ENCODE measurements around the gene OR8S1.
"Not testable (repeated sequence)": the region's sequence is repeated elsewhere in the genome, so short reads cannot be mapped to it uniquely, and the experiment has no call there.

Gene OR8S1, protein sequence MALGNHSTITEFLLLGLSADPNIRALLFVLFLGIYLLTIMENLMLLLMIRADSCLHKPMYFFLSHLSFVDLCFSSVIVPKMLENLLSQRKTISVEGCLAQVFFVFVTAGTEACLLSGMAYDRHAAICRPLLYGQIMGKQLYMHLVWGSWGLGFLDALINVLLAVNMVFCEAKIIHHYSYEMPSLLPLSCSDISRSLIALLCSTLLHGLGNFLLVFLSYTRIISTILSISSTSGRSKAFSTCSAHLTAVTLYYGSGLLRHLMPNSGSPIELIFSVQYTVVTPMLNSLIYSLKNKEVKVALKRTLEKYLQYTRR

DNA sequence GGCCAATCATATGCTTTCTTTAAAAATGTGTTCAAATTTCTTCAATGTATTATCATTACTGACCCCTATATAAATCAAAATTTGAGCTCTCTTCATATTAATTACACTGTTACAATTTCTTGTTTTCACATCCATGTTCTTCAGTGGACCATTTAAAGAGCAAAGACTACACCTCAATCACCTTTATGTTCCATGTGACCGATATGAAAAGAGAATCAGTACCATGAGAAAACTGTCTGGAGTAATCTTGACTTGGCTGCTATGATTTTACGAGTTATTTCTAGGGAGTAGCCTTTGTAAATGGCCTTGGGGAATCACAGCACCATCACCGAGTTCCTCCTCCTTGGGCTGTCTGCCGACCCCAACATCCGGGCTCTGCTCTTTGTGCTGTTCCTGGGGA is at the start of gene OR8S1:
OR8S1 (plus strand) TSS at position 301 of the 400 bp plus-strand sequence; CDS start at position 301, 0 bp downstream.
- DNase-seq (ENCODE audit: low spot score), result no peak

DNA sequence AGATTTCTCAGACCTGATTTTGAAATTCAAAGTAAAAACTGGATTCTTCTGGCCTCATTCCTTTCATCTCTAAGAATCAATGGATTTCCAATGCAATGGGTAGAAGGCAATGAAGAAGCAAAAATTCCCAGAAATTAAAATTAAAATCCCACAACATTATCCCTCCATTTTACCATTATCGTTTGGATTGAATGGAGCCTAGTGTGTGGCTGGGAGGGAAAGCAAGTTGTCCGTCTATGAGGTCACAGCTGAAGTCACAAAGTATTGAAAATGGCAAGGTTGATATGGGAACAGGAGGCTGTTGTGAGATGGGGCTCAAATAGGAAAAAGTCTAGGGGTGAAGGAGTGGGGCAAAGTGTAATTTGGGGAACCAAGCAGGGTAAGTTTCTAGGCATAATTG is 43.2 kb upstream of the OR8S1 start, which contains the start of gene C12orf54:
C12orf54 (plus strand) TSS at position 301 of the 400 bp plus-strand sequence. CDS start 799 bp downstream, outside the sequence.
- no peak for DNase-seq (ENCODE audit: low spot score)

DNA sequence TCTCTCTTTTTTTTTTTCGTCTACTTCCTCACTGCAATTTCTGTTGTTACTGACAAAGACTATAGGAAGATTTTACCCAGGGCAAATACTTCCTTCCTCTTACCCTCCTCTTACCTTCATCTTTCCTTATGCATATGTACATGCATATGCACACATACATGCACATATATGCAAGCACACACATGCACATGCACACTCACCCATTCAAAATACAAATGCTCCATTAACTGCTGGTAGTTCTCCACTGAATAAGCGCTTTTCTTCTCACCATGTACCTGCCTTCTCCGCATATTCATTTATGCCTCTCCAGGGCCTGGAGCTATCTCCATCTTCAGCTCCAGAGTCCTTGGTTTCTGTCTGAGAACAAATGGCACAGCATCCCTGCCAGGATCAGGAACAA is 42.5 kb upstream of the OR8S1 start:
- DNase-seq (ENCODE audit: low spot score), result no peak

DNA sequence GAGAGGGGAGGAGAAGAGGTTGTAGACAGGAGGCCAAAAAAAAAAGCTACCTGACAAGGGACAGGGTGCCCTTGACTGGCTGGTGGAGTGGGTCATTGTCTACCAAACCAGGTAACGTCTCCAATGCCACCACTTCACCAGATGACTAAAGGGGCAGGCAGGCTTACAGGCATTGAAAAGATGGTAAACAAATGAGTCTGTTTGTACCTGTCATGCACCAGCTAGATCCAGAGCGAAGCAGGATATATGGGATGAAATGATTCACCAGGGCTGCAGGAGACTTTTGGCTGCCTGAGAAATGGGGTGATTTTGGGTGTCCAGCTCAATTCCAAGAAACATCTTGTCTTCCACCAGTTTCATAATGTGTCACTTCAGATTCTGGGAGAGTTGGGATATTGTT is 39.2 kb upstream of the OR8S1 start:
- no peak for DNase-seq (ENCODE audit: low spot score)

DNA sequence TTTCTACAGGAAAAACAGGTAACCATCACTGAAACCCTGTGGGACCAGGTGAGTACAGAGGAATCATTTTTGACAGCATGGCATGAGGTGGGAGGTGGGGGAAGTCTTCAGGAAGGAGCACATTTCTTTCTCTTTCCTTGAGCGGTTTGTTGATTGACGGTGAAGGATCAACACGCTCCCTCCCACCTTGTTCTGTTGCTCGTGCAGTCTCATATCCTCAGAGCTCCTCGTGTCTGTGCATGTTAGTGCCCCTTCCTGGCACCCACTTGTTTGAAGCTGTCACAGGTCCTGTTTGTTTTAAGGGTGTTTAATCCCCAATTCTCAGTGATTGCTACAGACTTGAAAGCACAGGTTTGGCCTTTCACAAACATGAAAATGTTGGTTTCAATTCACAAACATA is 38.8 kb upstream of the OR8S1 start:
- DNase-seq (ENCODE audit: low spot score), result no peak

DNA sequence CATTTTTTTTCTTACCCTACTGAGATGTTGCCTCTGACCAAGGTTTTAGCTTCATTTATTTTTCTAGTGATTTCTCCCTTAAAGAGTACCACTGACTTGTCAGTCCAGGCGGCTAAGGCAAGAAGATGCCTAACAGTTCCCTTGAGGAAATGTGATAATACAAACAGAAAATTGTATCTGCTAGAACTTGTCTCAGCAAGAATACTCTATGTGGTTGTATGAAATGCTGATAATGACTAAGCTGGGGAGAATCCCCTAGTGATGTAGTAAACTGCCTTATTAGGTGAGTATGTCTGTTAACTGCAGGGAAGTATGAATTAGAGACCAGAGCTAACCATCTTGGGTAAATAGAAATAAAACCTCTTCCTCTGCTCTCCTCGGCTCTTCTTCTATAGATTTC is 36.4 kb upstream of the OR8S1 start:
- DNase-seq (ENCODE audit: low spot score), result no peak

DNA sequence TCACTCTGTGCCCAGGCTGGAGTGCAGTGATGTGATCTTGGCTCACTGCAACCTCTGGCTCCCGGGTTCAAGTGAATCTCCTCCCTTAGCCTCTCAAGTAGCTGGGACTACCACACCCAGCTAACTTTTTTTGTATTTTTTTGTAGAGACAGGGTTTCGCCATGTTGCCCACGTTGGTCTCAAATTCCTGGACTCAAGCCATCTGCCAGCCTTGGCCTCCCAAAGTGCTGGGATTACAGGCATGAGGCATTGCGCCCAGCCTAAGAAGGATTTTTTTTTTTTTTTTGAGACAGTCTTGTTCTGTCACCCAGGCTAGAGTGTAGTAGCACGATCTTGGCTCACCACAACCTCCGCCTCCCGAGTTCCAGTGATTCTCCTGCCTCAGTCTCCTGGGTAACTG is 36.0 kb upstream of the OR8S1 start:
- DNase-seq (ENCODE audit: low spot score), result not testable (repeated sequence)

DNA sequence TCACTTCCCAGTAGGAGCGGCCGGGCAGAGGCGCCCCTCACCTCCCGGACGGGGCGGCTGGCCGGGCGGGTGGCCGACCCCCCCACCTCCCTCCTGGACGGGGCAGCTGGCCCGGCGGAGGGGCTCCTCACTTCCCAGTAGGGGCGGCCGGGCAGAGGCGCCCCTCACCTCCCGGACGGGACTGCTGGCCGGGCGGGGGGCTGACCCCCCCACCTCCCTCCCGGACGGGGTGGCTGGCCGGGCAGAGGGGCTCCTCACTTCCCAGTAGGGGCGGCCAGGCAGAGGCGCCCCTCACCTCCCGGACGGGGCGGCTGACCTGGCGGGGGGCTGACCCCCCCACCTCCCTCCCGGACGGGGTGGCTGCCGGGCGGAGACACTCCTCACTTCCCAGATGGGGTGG is 25.2 kb upstream of the OR8S1 start:
- DNase-seq (ENCODE audit: low spot score), result not testable (repeated sequence)

DNA sequence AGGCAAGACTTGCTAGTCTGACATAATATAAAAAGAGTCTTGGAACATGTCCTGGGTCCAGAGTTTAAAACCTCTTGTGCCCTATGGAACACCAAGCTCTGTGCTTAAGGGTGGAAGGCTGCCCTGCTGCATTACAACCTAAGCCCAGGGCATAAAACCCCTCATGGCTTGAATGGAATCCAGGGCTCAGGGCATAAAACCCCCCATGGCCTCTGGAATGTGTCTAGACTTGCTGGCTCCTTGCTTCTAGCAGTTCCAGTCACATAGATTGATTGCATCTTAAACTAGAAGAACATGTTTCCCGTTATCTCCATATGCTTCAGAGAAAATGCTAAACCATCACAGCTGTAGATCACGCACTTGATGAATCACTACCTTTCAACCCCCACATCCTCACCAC is 18.6 kb upstream of the OR8S1 start:
- DNase-seq (ENCODE audit: low spot score), result not testable (repeated sequence)

DNA sequence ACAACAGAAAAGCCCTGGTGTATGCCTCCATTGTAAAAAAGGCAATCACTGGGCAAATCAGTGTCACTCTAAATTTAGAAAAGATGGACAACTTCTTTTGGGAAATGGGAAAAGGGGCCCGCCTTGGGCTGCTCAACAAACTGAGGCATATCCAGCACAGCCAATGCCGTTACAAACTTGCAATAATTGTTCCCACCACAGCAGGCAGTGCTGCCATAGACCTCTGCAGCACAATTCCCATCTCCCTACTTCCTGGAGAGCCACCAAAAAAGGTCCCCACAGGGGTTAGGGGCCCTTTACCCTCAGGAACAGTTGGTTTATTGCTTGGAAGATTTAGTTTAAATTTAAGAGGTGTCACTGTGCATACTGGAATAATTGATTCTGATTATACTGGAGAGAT is 16.4 kb upstream of the OR8S1 start:
- DNase-seq (ENCODE audit: low spot score), result no peak

DNA sequence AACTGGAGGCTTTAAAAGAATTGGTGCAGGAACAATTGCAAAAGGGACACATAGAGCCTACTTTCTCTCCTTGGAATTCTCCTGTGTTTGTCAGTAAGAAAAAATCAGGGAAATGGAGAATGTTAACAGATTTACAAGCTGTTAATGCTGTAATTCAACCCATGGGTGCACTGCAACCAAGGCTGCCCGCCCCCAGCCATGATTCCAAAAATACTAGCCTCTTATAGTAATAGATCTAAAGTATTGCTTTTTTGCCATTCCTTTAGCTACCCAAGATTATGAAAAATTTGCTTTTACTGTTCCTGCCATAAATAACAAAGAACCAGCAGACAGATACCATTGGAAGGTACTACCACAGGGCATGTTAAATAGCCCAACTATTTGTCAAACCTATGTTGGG is 15.3 kb upstream of the OR8S1 start:
- no peak for DNase-seq (ENCODE audit: low spot score)

DNA sequence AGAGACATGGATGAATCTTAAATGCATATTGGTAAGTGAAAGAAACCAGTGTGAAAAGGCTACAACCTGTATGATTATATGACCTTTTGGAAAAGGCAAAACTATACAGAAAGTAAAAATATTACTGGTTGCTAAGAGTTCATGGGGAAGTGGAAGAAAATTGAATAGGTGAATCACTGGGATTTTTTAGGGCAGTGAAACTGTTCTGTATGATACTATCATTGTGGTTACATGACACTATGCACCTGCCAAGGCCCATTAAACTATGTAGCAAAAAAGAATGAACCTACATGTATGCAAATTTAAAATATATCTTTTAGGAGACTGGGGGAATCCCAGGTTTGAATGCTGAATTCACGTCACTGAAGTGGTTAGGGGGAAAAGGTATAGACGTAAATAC is 12.6 kb upstream of the OR8S1 start:
- DNase-seq (ENCODE audit: low spot score), result no peak

DNA sequence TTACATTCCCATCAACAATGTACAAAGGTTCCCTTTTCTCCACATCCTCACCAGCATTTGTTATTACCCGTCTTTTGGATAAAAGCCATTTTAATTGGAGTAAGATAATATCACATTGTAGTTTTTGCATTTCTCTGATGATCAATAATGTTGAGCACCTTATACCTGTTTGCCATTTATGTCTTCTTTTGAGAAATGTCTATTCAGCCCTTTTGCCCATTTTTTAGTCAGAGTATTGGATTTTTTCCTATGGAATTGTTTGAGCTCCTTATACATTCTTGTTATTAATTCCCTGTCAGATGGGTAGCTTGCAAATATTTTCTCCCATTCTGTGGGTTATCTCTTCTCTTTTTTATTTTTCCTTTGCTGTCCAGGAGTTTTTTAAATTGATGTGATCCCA is 10.7 kb upstream of the OR8S1 start:
- no peak for DNase-seq (ENCODE audit: low spot score)

DNA sequence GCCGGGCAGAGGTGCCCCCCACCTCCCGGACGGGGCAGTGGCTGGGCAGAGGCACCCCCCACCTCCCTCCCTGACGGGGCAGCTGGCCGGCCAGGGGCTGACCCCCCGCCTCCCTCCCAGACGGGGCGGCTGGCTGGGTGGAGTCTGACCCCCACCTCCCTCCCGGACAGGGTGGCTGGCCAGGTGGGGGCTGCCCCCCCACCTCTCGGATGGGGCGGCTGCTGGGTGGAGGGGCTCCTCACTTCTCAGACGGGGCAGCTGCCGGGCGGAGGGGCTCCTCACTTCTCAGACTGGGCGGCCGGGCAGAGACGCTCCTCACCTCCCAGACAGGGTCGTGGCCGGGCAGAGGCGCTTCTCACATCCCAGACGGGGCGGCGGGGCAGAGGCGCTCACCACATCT is 5.1 kb upstream of the OR8S1 start:
- not testable (repeated sequence) for DNase-seq (ENCODE audit: low spot score)

DNA sequence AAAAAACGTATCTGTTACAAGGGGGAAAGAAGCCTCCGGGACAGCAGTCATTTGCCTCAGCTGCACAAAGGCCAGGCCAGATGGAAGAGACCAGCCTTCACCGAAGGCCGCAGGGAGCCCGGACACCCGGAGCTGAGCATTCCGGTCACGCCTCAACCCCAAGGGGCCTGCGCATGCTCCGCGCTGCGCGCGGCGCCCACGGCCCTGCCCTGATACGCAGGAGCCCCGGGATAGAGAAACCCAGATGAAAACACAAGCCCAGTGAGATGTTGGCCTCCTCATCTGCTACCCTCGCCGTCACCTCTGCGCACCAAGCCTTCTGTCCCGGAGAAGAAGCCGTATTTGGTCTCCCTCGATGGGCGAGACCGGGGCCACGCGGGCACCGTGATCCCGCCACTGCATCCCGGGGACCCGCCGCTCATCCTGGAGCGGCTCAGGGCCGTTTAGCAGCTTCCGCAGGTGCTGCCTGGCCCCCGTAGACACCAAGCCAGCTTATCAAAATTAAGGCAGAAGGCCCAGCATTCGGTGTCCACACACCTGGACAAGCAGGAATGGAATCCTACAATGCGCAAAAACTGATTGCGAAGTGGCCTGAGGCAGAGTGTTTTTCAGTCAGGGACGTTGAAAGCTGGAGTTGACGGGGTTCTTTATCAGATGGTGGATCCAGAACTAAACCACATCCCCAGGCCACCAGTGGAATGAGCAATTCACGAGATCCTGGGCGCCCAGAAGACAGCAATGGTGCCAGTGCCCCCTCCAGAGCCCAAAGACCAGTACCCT is 2.6 kb downstream of the OR8S1 start:
- DNase-seq (ENCODE audit: low spot score), result no peak

DNA sequence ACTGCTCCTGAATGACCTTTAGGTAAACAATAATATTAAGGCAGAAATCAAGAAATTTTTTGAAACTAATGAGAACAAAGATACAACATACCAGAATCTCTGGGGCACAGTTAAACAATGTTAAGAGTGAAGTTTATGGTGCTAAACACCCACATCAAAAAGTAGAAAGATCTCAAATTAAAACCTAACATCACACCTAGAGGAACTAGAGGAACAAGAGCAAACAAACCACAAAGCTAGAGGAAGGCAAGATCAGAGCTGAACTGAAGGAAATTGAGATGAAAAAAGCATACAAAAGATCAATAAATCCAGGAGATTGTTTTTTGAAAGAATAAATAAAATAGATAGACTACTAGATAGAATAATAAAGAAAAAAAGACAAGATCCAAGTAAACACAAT is 7.2 kb downstream of the OR8S1 start:
- DNase-seq (ENCODE audit: low spot score), result no peak

DNA sequence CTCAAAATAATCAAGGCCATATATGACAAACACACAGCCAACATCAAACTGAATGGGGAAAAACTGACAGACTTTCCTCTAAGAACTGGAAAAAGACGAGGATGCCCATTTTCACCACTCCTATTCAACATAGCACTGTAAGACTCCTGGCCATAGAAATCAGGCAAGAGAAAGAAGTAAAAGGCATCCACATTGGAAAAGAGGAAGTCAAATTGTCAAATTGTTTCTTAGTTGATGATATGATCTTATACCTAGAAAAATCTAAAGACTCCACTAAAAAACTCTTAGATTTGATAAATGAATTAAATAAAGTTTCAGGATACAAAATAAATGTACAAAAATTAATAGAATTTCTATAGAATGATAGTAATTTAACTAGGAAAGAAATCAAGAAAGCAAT is 11.2 kb downstream of the OR8S1 start:
- no peak for DNase-seq (ENCODE audit: low spot score)

DNA sequence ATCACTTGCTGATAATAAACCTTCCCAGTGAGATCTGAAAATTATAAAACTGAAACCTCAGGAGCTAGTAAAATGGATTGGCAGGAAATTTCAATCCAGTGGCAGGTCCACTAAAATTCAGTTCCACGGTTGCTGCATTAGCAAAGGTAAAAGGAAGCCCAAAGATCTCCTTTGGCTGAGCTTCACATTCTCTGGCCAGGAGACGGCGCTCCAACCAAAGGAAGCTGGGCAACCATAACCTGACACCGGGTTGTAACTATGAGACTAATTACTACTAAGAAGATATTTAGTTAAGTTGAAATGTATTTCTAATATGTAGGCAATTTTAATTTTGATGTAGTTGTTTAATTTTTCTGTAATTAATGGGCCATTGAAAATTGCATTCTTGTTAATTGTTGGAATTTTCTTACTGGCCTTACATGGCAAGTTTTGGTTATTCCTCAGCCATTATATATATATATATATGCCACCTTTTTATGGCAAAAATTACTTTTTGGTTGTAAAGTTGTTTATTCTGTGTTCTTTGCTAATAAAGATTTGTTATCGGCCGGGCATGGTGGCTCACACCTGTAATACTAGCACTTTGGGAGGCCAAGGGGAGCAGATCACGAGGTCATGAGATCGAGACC is 17.0 kb downstream of the OR8S1 start:
- DNase-seq (ENCODE audit: low spot score), result peak; percentile 53

DNA sequence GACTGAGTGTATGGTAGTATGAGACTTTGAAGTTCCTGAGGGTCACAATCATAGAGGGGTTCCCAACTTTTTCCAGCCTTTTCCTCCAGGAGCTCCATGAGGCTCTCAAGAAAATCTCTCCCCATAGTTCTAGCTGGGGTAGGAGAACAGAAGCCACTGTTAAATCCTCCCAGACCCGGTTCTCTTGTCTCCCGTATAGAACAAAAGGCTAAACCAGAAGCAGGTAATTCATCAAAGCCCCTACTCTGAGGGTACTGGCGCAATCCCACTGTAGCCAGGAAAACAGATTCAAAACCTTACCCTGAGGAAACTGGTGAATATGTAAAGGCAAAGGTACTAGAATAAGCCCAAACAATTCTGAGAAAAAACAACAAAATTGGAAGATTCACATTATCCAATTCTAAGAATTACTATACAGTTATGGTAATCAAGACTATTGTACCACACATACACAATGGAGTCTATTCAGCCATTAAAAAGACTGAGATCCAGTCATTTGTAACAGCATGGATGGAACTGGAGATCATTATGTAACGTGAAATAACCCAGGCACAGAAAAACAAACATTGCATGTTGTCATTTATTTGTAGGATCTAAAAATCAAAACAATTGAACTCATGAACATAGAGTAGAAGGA is 20.5 kb downstream of the OR8S1 start:
- no peak for DNase-seq (ENCODE audit: low spot score)

DNA sequence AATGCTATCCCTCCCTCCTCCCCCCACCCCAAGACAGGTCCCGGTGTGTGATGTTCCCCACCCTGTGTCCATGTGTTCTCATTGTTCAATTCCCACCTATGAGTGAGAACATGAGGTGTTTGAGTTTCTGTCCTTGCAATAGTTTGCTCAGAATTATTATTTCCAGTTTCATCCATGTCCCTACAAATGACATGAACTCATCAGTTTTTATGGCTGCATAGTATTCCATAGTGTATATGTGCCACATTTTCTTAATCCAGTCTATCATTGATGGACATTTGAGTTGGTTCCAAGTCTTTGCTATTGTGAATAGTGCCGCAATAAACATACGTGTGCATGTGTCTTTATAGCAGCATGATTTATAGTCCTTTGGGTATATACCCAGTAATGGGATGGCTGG is 21.6 kb downstream of the OR8S1 start:
- DNase-seq (ENCODE audit: low spot score), result not testable (repeated sequence)

DNA sequence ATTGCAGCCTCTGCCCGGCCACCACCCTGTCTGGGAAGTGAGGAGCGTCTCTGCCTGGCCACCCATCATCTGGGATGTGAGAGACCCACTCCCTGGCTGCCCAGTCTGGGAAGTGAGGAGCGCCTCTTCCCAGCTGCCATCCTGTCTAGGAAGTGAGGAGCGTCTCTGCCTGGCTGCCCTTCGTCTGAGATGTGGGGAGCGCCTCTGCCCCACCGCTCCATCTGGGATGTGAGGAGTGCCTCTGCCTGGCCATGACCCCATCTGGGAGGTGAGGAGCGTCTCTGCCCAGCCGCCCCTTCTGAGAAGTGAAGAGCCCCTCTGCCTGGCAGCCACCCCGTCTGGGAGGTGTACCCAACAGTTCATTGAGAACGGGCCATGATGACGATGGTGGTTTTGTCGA is 26.2 kb downstream of the OR8S1 start:
- DNase-seq (ENCODE audit: low spot score), result not testable (repeated sequence)

DNA sequence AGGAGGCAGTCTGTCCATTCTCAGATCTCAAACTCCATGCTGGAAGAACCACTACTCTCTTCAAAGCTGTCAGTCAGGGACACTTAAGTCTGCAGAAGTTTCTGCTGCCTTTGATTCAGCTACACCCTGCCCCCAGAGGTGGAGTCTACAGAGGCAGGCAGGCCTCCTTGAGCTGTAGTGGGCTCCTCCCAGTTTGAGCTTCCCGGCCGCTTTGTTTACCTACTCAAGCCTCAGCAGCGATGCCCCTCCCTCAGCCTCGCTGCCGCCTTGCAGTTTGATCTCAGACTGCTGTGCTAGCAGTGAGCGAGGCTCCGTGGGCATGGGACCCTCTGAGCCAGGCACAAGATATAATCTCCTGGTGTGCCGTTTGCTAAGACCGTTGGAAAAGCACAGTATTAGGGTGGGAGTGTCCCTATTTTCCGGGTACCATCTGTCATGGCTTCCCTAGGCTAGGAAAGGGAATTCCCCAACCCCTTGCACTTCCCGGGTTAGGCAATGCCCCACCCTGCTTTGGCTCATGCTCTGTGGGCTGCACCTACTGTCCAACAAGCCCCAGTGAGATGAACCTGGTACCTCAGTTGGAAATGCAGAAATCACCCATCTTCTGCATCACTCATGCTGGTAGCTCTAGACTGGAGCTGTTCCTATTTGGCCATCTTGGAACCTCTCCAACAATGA is 28.4 kb downstream of the OR8S1 start:
- DNase-seq (ENCODE audit: low spot score), result not testable (repeated sequence)
